Sigmoid colon (tissue), 4 donors: ENCODE measurements around the gene ADGRF4.

ENCODE experiments used
- CTCF ChIP-seq, 4 experiments: fragments of 450-650 bp in 3 of 4; fragments of 200-600 bp in 1 of 4; IDR thresholded peaks; one replicate each; pipeline ENCODE4 v1.5.1; 2016 to 2019; ENCODE audit warnings: antibody characterized with exemption in 4 of 4, mild to moderate bottlenecking in 3 of 4, moderate library complexity in 2 of 4
- EP300 ChIP-seq, 4 donors: sonication (generic); formaldehyde crosslinking; IDR thresholded peaks; one replicate each; pipeline ENCODE4 v1.6.1; 2017; ENCODE audit warnings: antibody characterized with exemption in 4 of 4
- POLR2AphosphoS5 ChIP-seq, 4 donors: sonication (generic); formaldehyde crosslinking; IDR thresholded peaks; one replicate each; pipeline ENCODE4 v1.6.1; 2017; ENCODE audit warnings: antibody characterized with exemption in 4 of 4

DNA sequence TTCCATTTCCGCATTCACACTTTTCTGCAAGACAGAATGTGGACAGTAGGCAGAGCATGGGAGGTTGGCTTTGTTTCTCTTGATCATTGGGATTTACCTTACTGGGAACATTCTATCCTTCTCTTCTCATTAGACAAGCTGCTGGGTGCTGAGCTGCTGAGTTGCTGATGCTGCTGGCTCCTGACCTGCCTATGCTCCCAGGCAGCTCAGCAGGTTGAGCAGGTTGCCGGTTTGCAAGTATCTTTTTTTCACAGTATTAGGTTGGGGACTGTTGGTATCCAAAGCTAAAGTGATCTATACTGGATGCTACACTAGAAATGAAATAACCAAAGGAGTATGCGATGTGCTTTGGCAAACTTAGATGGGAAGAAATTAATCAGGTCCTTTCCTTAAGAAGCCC lies 23.7 kb upstream of the ADGRF4 start:
- TF ChIP-seq POLR2AphosphoS5 (IDR thresholded peaks at IDR 0.05) (no peak), EP300 (IDR thresholded peaks at IDR 0.05) (no peak), CTCF (IDR thresholded peaks at IDR 0.05) (no peak)
